Thymus (tissue), 11 donors: ENCODE measurements around the gene TNFAIP8L1. TPM values are rescaled to one million over a fixed set of nuclear protein-coding genes. Genes with fewer than 3 reads are reported as not detected.
A peak's percentile ranks its signal among the peaks of the same experiment; 100 is the strongest.

Experiments used
- DNase-seq, 9 donors: peaks; one replicate each; pipeline ENCODE4 v3.0.0-alpha.2; 2013; ENCODE audit warnings: low spot score in 9 of 9, low read depth in 6 of 9, missing footprints in 1 of 9
- H3K27ac ChIP-seq, 2 donors: one replicate each; pipeline ENCODE4 v1.5.1; 2013; ENCODE audit warnings: control low read depth in 1 of 2, low read depth in 1 of 2, low read length in 1 of 2, mild to moderate bottlenecking in 1 of 2, moderate library complexity in 1 of 2
- H3K27me3 ChIP-seq, 2 donors: one replicate each; pipeline ENCODE4 v1.5.1; 2013; ENCODE audit warnings: low read length in 1 of 2; ENCODE audit not compliant: control insufficient read depth in 2 of 2, insufficient read depth in 1 of 2
- H3K36me3 ChIP-seq, 2 donors: one replicate each; pipeline ENCODE4 v1.5.1; 2013; ENCODE audit warnings: low read length in 1 of 2, mild to moderate bottlenecking in 1 of 2, moderate library complexity in 1 of 2; ENCODE audit not compliant: control insufficient read depth in 2 of 2, insufficient read depth in 2 of 2
- H3K4me1 ChIP-seq, 2 donors: one replicate each; pipeline ENCODE4 v1.5.1; 2013; ENCODE audit warnings: low read length in 2 of 2; ENCODE audit not compliant: control insufficient read depth in 2 of 2, insufficient read depth in 2 of 2
- H3K4me3 ChIP-seq, 2 donors: one replicate each; pipeline ENCODE4 v1.5.1; 2013; ENCODE audit warnings: low read length in 2 of 2, control low read depth in 1 of 2, mild to moderate bottlenecking in 1 of 2
- H3K9me3 ChIP-seq, 2 donors: one replicate each; pipeline ENCODE4 v1.5.1; 2013; ENCODE audit warnings: low read length in 1 of 2, mild to moderate bottlenecking in 1 of 2; ENCODE audit not compliant: control insufficient read depth in 2 of 2, insufficient read depth in 1 of 2
- WGBS: extraction: QIAGEN DNeasy Blood & Tissue Kit; methylation state at CpG from one replicate; pipeline ENCODE4 v1.1.7; 2013; 5-methylcytosine and 5-hydroxymethylcytosine counted together
- polyA plus RNA-seq: library from polyadenylated mRNA; stranded (reverse); fragments of 200-250 nt; gene quantifications from one replicate; pipeline ENCODE4 v1.2.3, GENCODE V29; 2013
- total RNA-seq: library from RNA; stranded (reverse); fragments of 120-200 nt; gene quantifications from one replicate; pipeline ENCODE4 v1.2.4, GENCODE V29; 2013
- donor health status: healthy.

TNFAIP8L1 gene
- total and polyA plus RNA-seq, 2 donors, result 5.1 to 6.9 TPM

GRCh38 chr19:4662020-4662695 is 22.8 kb downstream of the TNFAIP8L1 start:
- Histone ChIP-seq H3K36me3 (peaks cover 57 to 60% of the 10 kb centered on the region in 2 donors), H3K4me1 (no peaks in the 10 kb centered on the region), H3K4me3 (no peak overlapping the region), H3K9me3 (no peaks in the 10 kb centered on the region), H3K27me3 (no peaks in the 10 kb centered on the region), H3K27ac (no peak overlapping the region)
- no peak for DNase-seq
- WGBS, result 97% methylated on average over 20 of the region's 20 CpGs

- H3K4me3 ChIP-seq, result no peak overlapping the region
- no peak for DNase-seq
- no peaks in the 10 kb centered on the region for H3K9me3 ChIP-seq
- WGBS, result 96% methylated on average over 6 of the region's 6 CpGs
- H3K4me1 ChIP-seq, result no peaks in the 10 kb centered on the region
- H3K27ac ChIP-seq, result no peak overlapping the region
- H3K27me3 ChIP-seq, result no peaks in the 10 kb centered on the region
- H3K36me3 ChIP-seq, result peaks cover 57% of the 10 kb centered on the region in 2 donors
Measured at GRCh38 chr19:4662812-4663211, 23.5 kb downstream of the TNFAIP8L1 start.

GRCh38 chr19:4664642-4665041 is 25.3 kb downstream of the TNFAIP8L1 start:
- H3K4me3 ChIP-seq, result no peak overlapping the region
- H3K4me1 ChIP-seq, result peaks cover 0 to 6% of the 10 kb centered on the region in 2 donors
- H3K27ac ChIP-seq, result no peak overlapping the region
- no peaks in the 10 kb centered on the region for H3K9me3 ChIP-seq
- no peak for DNase-seq
- no peaks in the 10 kb centered on the region for H3K27me3 ChIP-seq
- 93% methylated on average over 12 of the region's 12 CpGs for WGBS
- peaks cover 44 to 48% of the 10 kb centered on the region in 2 donors for H3K36me3 ChIP-seq

DNA sequence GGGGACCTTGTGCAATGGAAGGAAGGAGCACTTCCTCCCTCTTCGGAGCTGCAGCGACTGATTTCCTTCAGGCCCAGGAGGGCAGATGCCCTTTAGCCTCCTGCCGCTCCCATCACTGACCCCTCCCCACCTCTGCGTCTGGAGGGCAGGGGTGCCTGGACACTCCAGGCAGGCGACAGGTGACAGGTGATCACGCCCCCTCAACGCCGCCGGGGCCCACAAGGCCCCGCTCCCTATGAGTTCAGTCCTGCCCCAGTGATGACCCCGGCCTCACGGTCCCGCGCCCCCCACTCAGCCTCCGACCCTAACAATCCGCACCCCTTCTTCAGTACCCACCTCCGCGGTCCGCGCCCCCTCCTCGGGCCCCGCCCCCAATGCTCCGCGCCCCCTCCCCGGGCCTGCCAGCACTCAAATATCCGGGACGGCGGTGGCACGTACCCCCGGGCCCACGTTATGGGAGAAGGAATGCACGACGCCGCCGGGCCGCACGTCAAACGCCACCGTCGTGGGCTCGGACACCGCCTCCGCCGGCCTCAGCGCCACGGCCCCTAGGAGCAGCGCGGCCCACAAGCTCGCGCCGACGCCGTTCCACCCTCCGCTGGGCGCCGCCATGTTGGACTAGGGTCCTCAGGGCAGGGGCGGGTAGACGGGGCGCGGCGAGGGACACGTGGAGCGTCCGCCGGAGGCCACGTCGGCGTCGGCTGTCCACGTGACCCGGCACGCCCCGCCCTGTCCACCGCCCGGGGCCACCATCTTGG is 30.6 kb downstream of the TNFAIP8L1 start, which contains the start of gene MYDGF:
MYDGF (minus strand) TSS at position 620 of the 758 bp plus-strand sequence; CDS start at position 612, 8 bp downstream.
- Histone ChIP-seq H3K9me3 (peaks cover 0 to 4% of the 10 kb centered on the region in 2 donors), H3K4me1 (peaks cover 0 to 6% of the 10 kb centered on the region in 2 donors), H3K4me3 (peak within 1 kb of the TSS; percentile 52 to 63), H3K36me3 (peaks cover 23 to 25% of the 10 kb centered on the region in 2 donors), H3K27ac (peak within 1 kb of the TSS in 1 of 2 donors; percentile 42), H3K27me3 (no peaks in the 10 kb centered on the region)
- DNase-seq, result peak in 8 of 9 donors; percentile 44 to 88 (median 72)
- WGBS, result under 1% methylated on average over 75 of the region's 75 CpGs

DNA sequence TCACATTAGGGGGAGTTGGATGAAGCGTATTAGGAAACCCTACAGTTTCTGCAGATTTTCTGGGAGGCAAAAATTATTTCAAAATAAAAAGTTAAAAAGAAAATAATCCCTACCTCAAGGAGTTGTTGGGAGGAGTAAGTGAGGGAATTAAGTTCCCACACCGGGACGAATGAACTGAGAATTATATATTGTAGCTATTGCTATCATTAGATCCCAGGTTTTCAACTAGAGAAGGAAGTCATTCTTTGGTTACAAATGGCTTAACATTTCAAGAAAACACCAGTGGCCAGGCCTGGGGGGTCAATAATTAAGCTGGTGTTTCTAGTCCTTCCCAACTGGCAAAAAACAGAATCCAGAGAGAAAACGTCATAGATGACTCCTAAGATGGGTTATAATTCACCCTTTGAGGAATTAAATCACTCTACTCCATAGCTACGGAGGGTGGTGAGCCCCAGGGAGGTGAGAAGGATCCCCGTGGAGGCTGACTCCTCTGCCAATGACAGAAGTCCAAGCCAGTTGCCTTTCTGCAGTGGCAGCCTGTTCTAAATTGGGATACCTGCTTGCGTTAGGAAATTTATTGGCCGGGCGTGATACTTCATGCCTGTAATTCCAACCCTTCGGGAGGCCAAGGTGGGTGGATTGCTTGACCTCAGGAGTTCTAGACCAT is 32.0 kb downstream of the TNFAIP8L1 start:
- 92% methylated on average over 10 of the region's 10 CpGs for WGBS
- Histone ChIP-seq H3K4me1 (peaks cover 0 to 6% of the 10 kb centered on the region in 2 donors), H3K36me3 (peaks cover 20 to 33% of the 10 kb centered on the region in 2 donors), H3K9me3 (peaks cover 0 to 4% of the 10 kb centered on the region in 2 donors), H3K4me3 (no peak overlapping the region), H3K27ac (no peak overlapping the region), H3K27me3 (no peaks in the 10 kb centered on the region)
- no peak for DNase-seq

- H3K36me3 ChIP-seq, result peaks cover 18 to 35% of the 10 kb centered on the region in 2 donors
- no peak overlapping the region for H3K27ac ChIP-seq
- DNase-seq, result no peak
- H3K9me3 ChIP-seq, result peaks cover 0 to 4% of the 10 kb centered on the region in 2 donors
- H3K4me3 ChIP-seq, result no peak overlapping the region
- peaks cover 0 to 6% of the 10 kb centered on the region in 2 donors for H3K4me1 ChIP-seq
- 73% methylated on average over 4 of the region's 4 CpGs for WGBS
- no peaks in the 10 kb centered on the region for H3K27me3 ChIP-seq
Measured at GRCh38 chr19:4673216-4673615, 33.9 kb downstream of the TNFAIP8L1 start.

DNA sequence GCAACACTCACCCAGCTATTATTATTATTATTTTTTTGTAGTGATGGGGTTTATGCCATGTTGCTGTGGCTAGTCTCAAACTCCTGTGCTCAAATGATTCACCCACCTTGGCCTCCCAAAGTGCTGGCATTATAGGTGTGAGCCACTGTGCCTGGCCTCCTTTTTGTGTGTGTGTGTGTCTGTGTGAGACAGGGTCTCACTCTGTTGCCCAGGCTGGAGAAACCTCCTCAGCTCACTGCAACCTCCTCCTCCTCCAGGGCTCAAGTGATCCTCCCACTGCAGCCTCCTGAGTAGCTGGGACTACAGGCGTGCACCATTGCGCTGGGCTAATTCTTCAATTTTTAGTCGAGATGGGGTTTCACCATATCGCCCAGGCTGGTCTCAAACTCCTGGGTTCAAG is 34.4 kb downstream of the TNFAIP8L1 start:
- Histone ChIP-seq H3K4me1 (peaks cover 0 to 6% of the 10 kb centered on the region in 2 donors), H3K27ac (no peak overlapping the region), H3K27me3 (no peaks in the 10 kb centered on the region), H3K4me3 (no peak overlapping the region), H3K9me3 (peaks cover 0 to 4% of the 10 kb centered on the region in 2 donors), H3K36me3 (peaks cover 19 to 39% of the 10 kb centered on the region in 2 donors)
- 94% methylated on average over 4 of the region's 4 CpGs for WGBS
- DNase-seq, result no peak

GRCh38 chr19:4675346-4675745 is 36.0 kb downstream of the TNFAIP8L1 start:
- 95% methylated on average over 16 of the region's 16 CpGs for WGBS
- DNase-seq, result no peak
- Histone ChIP-seq H3K27ac (no peak overlapping the region), H3K36me3 (peaks cover 24 to 53% of the 10 kb centered on the region in 2 donors), H3K4me1 (no peaks in the 10 kb centered on the region), H3K27me3 (no peaks in the 10 kb centered on the region), H3K4me3 (no peak overlapping the region), H3K9me3 (peaks cover 0 to 3% of the 10 kb centered on the region in 2 donors)
